ENCODE data around the gene ASPSCR1. TPM values are rescaled to one million over a fixed set of nuclear protein-coding genes. Genes with fewer than 3 reads are reported as not detected.

ASPSCR1 gene
- total and polyA plus RNA-seq, 9 of the 15 experiments (the other 6 are each of a cell fraction or from before 2014, with no cell fraction given) = 0.90 to 36.9 (median 11.6) TPM

DNA sequence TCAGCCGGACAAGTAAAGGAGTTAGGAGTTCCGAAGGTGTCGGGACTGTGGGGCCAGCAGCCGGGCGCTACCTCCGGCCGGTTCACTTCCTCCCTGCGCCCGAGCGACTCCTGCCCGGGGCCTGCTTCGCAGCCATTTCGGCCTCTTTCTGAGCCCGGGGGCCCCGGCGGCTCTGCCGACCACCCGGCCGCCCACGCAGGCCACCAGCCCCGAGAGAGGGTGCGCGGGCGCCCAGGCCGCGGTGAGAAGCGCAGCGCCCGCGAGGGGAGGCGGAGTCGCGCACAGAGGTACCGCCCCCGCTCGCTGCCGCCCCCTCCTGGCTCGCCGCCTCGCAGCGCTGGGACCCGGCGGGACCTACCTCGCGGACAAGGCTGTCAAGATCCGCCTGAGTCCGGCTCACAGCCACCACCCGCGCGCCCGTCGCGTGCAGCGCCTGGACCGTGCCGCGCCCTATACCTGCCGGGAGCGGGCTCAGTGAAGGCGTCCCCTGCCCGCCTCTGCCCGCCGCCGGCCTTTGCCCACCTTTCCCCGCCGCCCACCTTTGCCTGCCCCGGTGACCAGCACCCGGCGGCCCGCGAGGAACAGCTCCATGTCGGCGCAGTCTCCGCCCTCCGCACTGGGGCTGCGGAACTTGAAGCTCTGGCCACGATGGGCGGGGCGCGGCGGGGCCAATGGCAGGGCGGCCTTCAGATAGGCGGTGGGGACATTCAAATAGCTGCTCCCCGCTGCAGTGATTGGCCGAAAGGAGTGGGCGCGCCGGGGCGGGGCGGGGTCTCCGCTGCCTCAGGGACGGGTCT is 59.9 kb downstream of the ASPSCR1 start, which contains the start of gene DCXR (continued):
- TF ChIP-seq NR2F6 (CRISPR knock-in tag; IDR thresholded peaks at IDR 0.05) (no peak), POLR2AphosphoS2 (IDR thresholded peaks at IDR 0.05; ENCODE audit: low read length) (no peak; the same call in 1 of the 2 replicates), HMGN3 (IDR thresholded peaks at IDR 0.05; ENCODE audit: borderline replicate concordance, extremely low read depth, insufficient read length, low read depth, low read length) (peak; percentile 89), ATF1 (CRISPR knock-in tag; IDR thresholded peaks at IDR 0.05) (no peak), ATF1 (tag; IDR thresholded peaks at IDR 0.05) (peak; percentile 62), NBN (IDR thresholded peaks at IDR 0.05; ENCODE audit: low read depth) (peak; percentile 26; the same call in 1 of the 2 replicates), ZNF384 (IDR thresholded peaks at IDR 0.05; ENCODE audit: low read depth, low read length) (no peak), CBX1 (IDR thresholded peaks at IDR 0.05; ENCODE audit: low read depth) (no peak), NFE2L1 (tag; IDR thresholded peaks at IDR 0.05; ENCODE audit: borderline replicate concordance, low read depth) (no peak), ZNF431 (CRISPR knock-in tag; IDR thresholded peaks at IDR 0.05) (no peak; the same call in none of the 2 replicates), ZNF436 (CRISPR knock-in tag; IDR thresholded peaks at IDR 0.05) (no peak), ZNF57 (CRISPR knock-in tag; IDR thresholded peaks at IDR 0.05) (no peak), ZNF77 (CRISPR knock-in tag; IDR thresholded peaks at IDR 0.05) (no peak), ILF3 (IDR thresholded peaks at IDR 0.05; ENCODE audit: borderline replicate concordance) (no peak; the same call in 1 of the 2 replicates), MEF2A (IDR thresholded peaks at IDR 0.05; ENCODE audit: control insufficient read depth, low read depth, low read length) (no peak), HDGF (IDR thresholded peaks at IDR 0.05) (no peak)
- TF ChIP-seq, protein P1, sequence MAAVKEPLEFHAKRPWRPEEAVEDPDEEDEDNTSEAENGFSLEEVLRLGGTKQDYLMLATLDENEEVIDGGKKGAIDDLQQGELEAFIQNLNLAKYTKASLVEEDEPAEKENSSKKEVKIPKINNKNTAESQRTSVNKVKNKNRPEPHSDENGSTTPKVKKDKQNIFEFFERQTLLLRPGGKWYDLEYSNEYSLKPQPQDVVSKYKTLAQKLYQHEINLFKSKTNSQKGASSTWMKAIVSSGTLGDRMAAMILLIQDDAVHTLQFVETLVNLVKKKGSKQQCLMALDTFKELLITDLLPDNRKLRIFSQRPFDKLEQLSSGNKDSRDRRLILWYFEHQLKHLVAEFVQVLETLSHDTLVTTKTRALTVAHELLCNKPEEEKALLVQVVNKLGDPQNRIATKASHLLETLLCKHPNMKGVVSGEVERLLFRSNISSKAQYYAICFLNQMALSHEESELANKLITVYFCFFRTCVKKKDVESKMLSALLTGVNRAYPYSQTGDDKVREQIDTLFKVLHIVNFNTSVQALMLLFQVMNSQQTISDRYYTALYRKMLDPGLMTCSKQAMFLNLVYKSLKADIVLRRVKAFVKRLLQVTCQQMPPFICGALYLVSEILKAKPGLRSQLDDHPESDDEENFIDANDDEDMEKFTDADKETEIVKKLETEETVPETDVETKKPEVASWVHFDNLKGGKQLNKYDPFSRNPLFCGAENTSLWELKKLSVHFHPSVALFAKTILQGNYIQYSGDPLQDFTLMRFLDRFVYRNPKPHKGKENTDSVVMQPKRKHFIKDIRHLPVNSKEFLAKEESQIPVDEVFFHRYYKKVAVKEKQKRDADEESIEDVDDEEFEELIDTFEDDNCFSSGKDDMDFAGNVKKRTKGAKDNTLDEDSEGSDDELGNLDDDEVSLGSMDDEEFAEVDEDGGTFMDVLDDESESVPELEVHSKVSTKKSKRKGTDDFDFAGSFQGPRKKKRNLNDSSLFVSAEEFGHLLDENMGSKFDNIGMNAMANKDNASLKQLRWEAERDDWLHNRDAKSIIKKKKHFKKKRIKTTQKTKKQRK (IDR thresholded peaks at IDR 0.05; ENCODE audit: borderline replicate concordance, low read depth, low read length) = no peak

All from K562 (cell line).